GM23338 (cell line): Measurements from ENCODE around the gene TBC1D2B. TPM values are rescaled to one million over a fixed set of nuclear protein-coding genes. Genes with fewer than 3 reads are reported as not detected.

Source experiments
- ATAC-seq: fragments of 200-7000 bp; cut with Tn5 transposase; 3 replicates; pipeline ENCODE4 v1.9.1; 2020
- DNase-seq: peaks from one replicate; pipeline ENCODE4 v3.0.0-alpha.2; 2015; ENCODE audit warnings: low spot score
- H2AFZ ChIP-seq: fragments of 200-600 bp; sonication (generic); 2 replicates; pipeline ENCODE4 v1.8.0; 2016; ENCODE audit warnings: antibody characterized with exemption, mild to moderate bottlenecking, moderate library complexity
- H3F3A ChIP-seq: fragments of 200-600 bp; sonication (generic); replicated peaks from 2 replicates; pipeline ENCODE4 v1.8.0; 2017; ENCODE audit warnings: antibody characterized with exemption, mixed run types, low read depth
- H3K27ac ChIP-seq: fragments of 200-600 bp; sonication (generic); 2 replicates; pipeline ENCODE4 v1.6.1; 2016; ENCODE audit warnings: low read depth
- H3K27me3 ChIP-seq: fragments of 200-600 bp; sonication (generic); 2 replicates; pipeline ENCODE4 v1.8.0; 2016; ENCODE audit warnings: mild to moderate bottlenecking, mixed run types, moderate library complexity; ENCODE audit not compliant: insufficient read depth
- H3K36me3 ChIP-seq: fragments of 200-600 bp; sonication (generic); 2 replicates; pipeline ENCODE4 v1.8.0; 2016; ENCODE audit warnings: mild to moderate bottlenecking; ENCODE audit not compliant: insufficient read depth
- H3K4me1 ChIP-seq: fragments of 200-600 bp; sonication (generic); 2 replicates; pipeline ENCODE4 v1.8.0; 2016; ENCODE audit warnings: mild to moderate bottlenecking, moderate library complexity; ENCODE audit not compliant: insufficient read depth
- H3K4me2 ChIP-seq: fragments of 200-600 bp; sonication (generic); 2 replicates; pipeline ENCODE4 v1.7.1; 2017; ENCODE audit warnings: mixed run types
- H3K4me3 ChIP-seq: fragments of 200-600 bp; sonication (generic); 2 replicates; pipeline ENCODE4 v1.6.1; 2016; ENCODE audit warnings: mixed run types
- H3K79me2 ChIP-seq: fragments of 200-600 bp; sonication (generic); replicated peaks from 2 replicates; pipeline ENCODE4 v1.8.0; 2017; ENCODE audit warnings: mild to moderate bottlenecking; ENCODE audit not compliant: insufficient read depth
- H3K9me2 ChIP-seq: fragments of 200-600 bp; sonication (generic); 2 replicates; pipeline ENCODE4 v1.8.0; 2017; ENCODE audit not compliant: insufficient read depth
- H4K20me1 ChIP-seq: fragments of 200-600 bp; sonication (generic); replicated peaks from 2 replicates; pipeline ENCODE4 v1.8.0; 2017; ENCODE audit warnings: mild to moderate bottlenecking; ENCODE audit not compliant: insufficient read depth
- H3K27ac Mint-ChIP-seq: 2 replicates; pipeline ENCODE4 v1.8.0; 2020; ENCODE audit warnings: inconsistent platforms, mild to moderate bottlenecking, moderate library complexity, mixed read lengths
- H3K27me3 Mint-ChIP-seq: 3 replicates; pipeline ENCODE4 v1.8.0; 2022; ENCODE audit warnings: low read depth, mild to moderate bottlenecking, moderate library complexity, mixed read lengths, inconsistent platforms; ENCODE audit not compliant: insufficient read depth, poor library complexity
- H3K36me3 Mint-ChIP-seq: 3 replicates; pipeline ENCODE4 v1.8.0; 2021; ENCODE audit warnings: low read depth, mild to moderate bottlenecking, inconsistent platforms, moderate library complexity, mixed read lengths
- H3K4me1 Mint-ChIP-seq: 3 replicates; pipeline ENCODE4 v1.8.0; 2020; ENCODE audit warnings: mild to moderate bottlenecking, inconsistent platforms, mixed read lengths
- H3K4me3 Mint-ChIP-seq: 3 replicates; pipeline ENCODE4 v1.8.0; 2021; ENCODE audit warnings: moderate library complexity, mild to moderate bottlenecking, inconsistent platforms, mixed read lengths
- H3K9me3 Mint-ChIP-seq: 3 replicates; pipeline ENCODE4 v1.8.0; 2020; ENCODE audit warnings: moderate library complexity, mild to moderate bottlenecking, inconsistent platforms, mixed read lengths
- CREB1 ChIP-seq: fragments of 250-450 bp; sonication (Bioruptor Pico); IDR thresholded peaks from 2 replicates; pipeline ENCODE4 v1.5.0; 2020; ENCODE audit warnings: low read depth, mild to moderate bottlenecking, moderate library complexity
- CTCF ChIP-seq, 2 experiments: fragments of 200-600 bp in 1 of 2; sonication (generic) in 1 of 2; conservative IDR thresholded peaks; 2 replicates each; pipeline versions ENCODE4 v1.5.1 to v1.6.1; 2016 to 2017; ENCODE audit warnings: antibody characterized with exemption in 2 of 2, low read depth in 2 of 2, mild to moderate bottlenecking in 2 of 2, moderate library complexity in 1 of 2
- JUNB ChIP-seq: IDR thresholded peaks from one replicate; pipeline ENCODE4 v1.6.1; 2016; ENCODE audit warnings: antibody characterized with exemption; ENCODE audit not compliant: unreplicated experiment
- POLR2AphosphoS5 ChIP-seq: IDR thresholded peaks from 2 replicates; pipeline ENCODE4 v1.6.1; 2016; ENCODE audit warnings: antibody characterized with exemption, low read depth
- REST ChIP-seq: IDR thresholded peaks from one replicate; pipeline ENCODE4 v1.6.1; 2018; ENCODE audit warnings: antibody characterized with exemption; ENCODE audit not compliant: unreplicated experiment
- STAT1 ChIP-seq: IDR thresholded peaks from one replicate; pipeline ENCODE4 v1.6.1; 2016; ENCODE audit warnings: antibody characterized with exemption; ENCODE audit not compliant: unreplicated experiment
- ZNF331 ChIP-seq: fragments of 250-450 bp; sonication (Bioruptor Pico); IDR thresholded peaks from 2 replicates; pipeline ENCODE4 v1.5.0; 2020; ENCODE audit warnings: low read depth, mild to moderate bottlenecking, moderate library complexity
- ZNF462 ChIP-seq: fragments of 250-450 bp; sonication (Bioruptor Pico); IDR thresholded peaks from 2 replicates; pipeline ENCODE4 v1.5.0; 2020; ENCODE audit warnings: mild to moderate bottlenecking, moderate library complexity
- polyA plus RNA-seq: library from polyadenylated mRNA; unstranded; fragments of >200 nt; fragmentation: Nextera tagmentation; extraction: Ambion mirVana; gene quantifications from 2 replicates; pipeline ENCODE4 v1.2.1, GENCODE V29; 2016
- total RNA-seq: library from RNA; depleted of rRNA; stranded (reverse); fragments of >200 nt; shearing (Covaris generic); gene quantifications from 2 replicates; pipeline ENCODE4 v1.2.3, GENCODE V29; 2014

TBC1D2B gene
- total and polyA plus RNA-seq, 2 experiments from 2014 or later: 3.6 to 17.8 TPM

- TF ChIP-seq ZNF462 (CRISPR knock-in tag) (no peak), JUNB (no peak)
Observed at GRCh38 chr15:78090422-78091063, 13.0 kb upstream of the TBC1D2B start (continued).

GRCh38 chr15:78088773-78089080 lies 11.2 kb upstream of the TBC1D2B start:
- no peak overlapping the region for H3K27ac Mint-ChIP-seq
- Histone ChIP-seq H4K20me1 (no peaks in the 10 kb centered on the region), H3F3A (no peaks in the 10 kb centered on the region), H3K4me2 (no peak overlapping the region), H3K79me2 (no peaks in the 10 kb centered on the region), H3K4me3 (no peak overlapping the region), H3K9me2 (no peaks in the 10 kb centered on the region), H3K4me1 (no peaks in the 10 kb centered on the region), H2AFZ (no peak overlapping the region), H3K27me3 (no peaks in the 10 kb centered on the region), H3K27ac (no peak overlapping the region), H3K36me3 (no peaks in the 10 kb centered on the region)
- H3K4me3 Mint-ChIP-seq: no peak overlapping the region
- ATAC-seq (peak; percentile 78), DNase-seq (no peak)
- no peaks in the 10 kb centered on the region for H3K36me3 Mint-ChIP-seq
- H3K9me3 Mint-ChIP-seq: no peaks in the 10 kb centered on the region; the same call in 2 of the 3 replicates
- H3K27me3 Mint-ChIP-seq: peaks cover 6% of the 10 kb centered on the region
- H3K4me1 Mint-ChIP-seq: peaks cover 4% of the 10 kb centered on the region; the same call in 2 of the 3 replicates
- no peak for TF ChIP-seq STAT1
- TF ChIP-seq REST: no peak
- TF ChIP-seq ZNF331 (CRISPR knock-in tag): no peak
- TF ChIP-seq POLR2AphosphoS5: no peak
- no peak for TF ChIP-seq CREB1 (CRISPR knock-in tag)
- TF ChIP-seq CTCF (conservative IDR thresholded peaks at IDR 0.05; ENCODE audit: low read depth in 2 of 2): no peak
- no peak for TF ChIP-seq JUNB
